H1 (cell line): Measurements from ENCODE around the gene CLCF1. TPM values are rescaled to one million over a fixed set of nuclear protein-coding genes. Genes with fewer than 3 reads are reported as not detected.
A peak's percentile ranks its signal among the peaks of the same experiment; 100 is the strongest.

Experiments used
- CTCF ChIA-PET: fragments of 300-600 bp; sonication (Branson Sonifier 250); formaldehyde crosslinking; loops from one replicate; lab custom pipeline; 2021; ENCODE audit not compliant: partially characterized antibody; lab: Charles Lee
- POLR2A ChIA-PET: fragments of 300-600 bp; sonication (Branson Sonifier 250); formaldehyde crosslinking; loops from one replicate; lab custom pipeline; 2021; ENCODE audit warnings: inconsistent platforms; ENCODE audit not compliant: partially characterized antibody; lab: Charles Lee
- DNase-seq, 2 experiments: peaks; one replicate each; pipeline versions ENCODE4 v3.0.0 to v3.0.0-alpha.2; 2010 to 2022; ENCODE audit warnings: low spot score in 2 of 2, low read depth in 1 of 2, mixed read lengths in 1 of 2
- FAIRE-seq: peaks from 2 replicates; lab custom pipeline; 2011; peaks lifted over from hg19 to GRCh38; lab: Jason Lieb, UNC
- H2AFZ ChIP-seq: 2 replicates; pipeline ENCODE4 v1.8.1; 2012; ENCODE audit warnings: low read length, inconsistent platforms
- H2AK5ac ChIP-seq: 2 replicates; pipeline ENCODE4 v1.6.1; 2013; ENCODE audit warnings: low read depth, low read length
- H2BK120ac ChIP-seq: replicated peaks from 2 replicates; pipeline ENCODE3; 2013; ENCODE audit warnings: low read depth, low read length, inconsistent platforms
- H2BK12ac ChIP-seq: 2 replicates; pipeline ENCODE4 v1.6.1; 2013; ENCODE audit warnings: low read depth, low read length
- H2BK15ac ChIP-seq: 2 replicates; pipeline ENCODE4 v1.6.1; 2013; ENCODE audit warnings: low read length
- H2BK20ac ChIP-seq: 2 replicates; pipeline ENCODE4 v1.6.1; 2013; ENCODE audit warnings: low read length
- H2BK5ac ChIP-seq: 2 replicates; pipeline ENCODE4 v1.6.1; 2013; ENCODE audit warnings: low read depth, low read length
- H3K14ac ChIP-seq: 2 replicates; pipeline ENCODE4 v1.6.1; 2013; ENCODE audit warnings: inconsistent platforms; ENCODE audit not compliant: insufficient read length
- H3K18ac ChIP-seq: 2 replicates; pipeline ENCODE4 v1.6.1; 2013; ENCODE audit warnings: low read length; ENCODE audit errors: extremely low read depth
- H3K23ac ChIP-seq: 2 replicates; pipeline ENCODE4 v1.6.1; 2013; ENCODE audit warnings: inconsistent platforms; ENCODE audit not compliant: insufficient read length
- H3K23me2 ChIP-seq: 2 replicates; pipeline ENCODE4 v1.6.1; 2013; ENCODE audit warnings: low read depth, low read length
- H3K27ac ChIP-seq: 2 replicates; pipeline ENCODE4 v1.6.1; 2011; ENCODE audit warnings: low read depth, low read length, inconsistent platforms
- H3K27me3 ChIP-seq, 4 experiments: replicated peaks in 1 of 4; 1 replicate in 1 of 4; 2 replicates in 3 of 4; pipeline versions ENCODE4 v1.6.1 to v1.8.1; 2011 to 2013; ENCODE audit warnings: low read length in 3 of 4, mild to moderate bottlenecking in 3 of 4, inconsistent platforms in 2 of 4, mixed read lengths in 2 of 4, moderate library complexity in 1 of 4; ENCODE audit not compliant: control insufficient read depth in 3 of 4, insufficient read depth in 3 of 4; ENCODE audit errors: extremely low read depth in 1 of 4
- H3K36me3 ChIP-seq, 4 experiments: 2 replicates each; pipeline versions ENCODE4 v1.6.1 to v1.8.1; 2011 to 2013; ENCODE audit warnings: mild to moderate bottlenecking in 4 of 4, low read length in 3 of 4, moderate library complexity in 2 of 4, control low read depth in 1 of 4, inconsistent platforms in 1 of 4; ENCODE audit not compliant: insufficient read depth in 4 of 4, control insufficient read depth in 2 of 4
- H3K4ac ChIP-seq: replicated peaks from 2 replicates; pipeline ENCODE3; 2013; ENCODE audit warnings: low read length, low read depth, mixed read lengths, inconsistent platforms; ENCODE audit not compliant: insufficient read length
- H3K4me1 ChIP-seq, 4 experiments: replicated peaks in 1 of 4; 1 replicate in 1 of 4; 2 replicates in 3 of 4; pipeline versions ENCODE4 v1.6.1 to v1.8.1; 2011 to 2013; ENCODE audit warnings: low read length in 3 of 4, inconsistent platforms in 2 of 4, mixed read lengths in 1 of 4; ENCODE audit not compliant: insufficient read depth in 4 of 4, control insufficient read depth in 3 of 4
- H3K4me2 ChIP-seq, 2 experiments: 2 replicates each; pipeline versions ENCODE4 v1.6.1 to v1.8.1; 2011 to 2013; ENCODE audit warnings: low read depth in 2 of 2, low read length in 2 of 2, control low read depth in 1 of 2, inconsistent platforms in 1 of 2, mild to moderate bottlenecking in 1 of 2; ENCODE audit not compliant: insufficient read depth in 1 of 2
- H3K4me3 ChIP-seq, 4 experiments: fragments of 200-600, 300-600 bp in 1 of 4; sonication (generic), shearing (Covaris generic), sonication (Bioruptor Twin) in 1 of 4; 2 replicates each; pipeline versions ENCODE4 v1.5.1 to v1.8.1; 2011 to 2016; ENCODE audit warnings: low read length in 4 of 4, low read depth in 3 of 4, control low read depth in 2 of 4, inconsistent platforms in 2 of 4, mild to moderate bottlenecking in 2 of 4, mixed read lengths in 1 of 4, moderate library complexity in 1 of 4; ENCODE audit not compliant: insufficient read depth in 2 of 4; ENCODE audit errors: extremely low read depth in 1 of 4
- H3K56ac ChIP-seq: replicated peaks from 2 replicates; pipeline ENCODE3; 2013; ENCODE audit warnings: low read depth, mild to moderate bottlenecking, mixed read lengths, low read length, inconsistent platforms; ENCODE audit not compliant: insufficient read length
- H3K79me1 ChIP-seq: 2 replicates; pipeline ENCODE4 v1.6.1; 2013; ENCODE audit warnings: low read depth, low read length, control low read depth
- H3K79me2 ChIP-seq, 2 experiments: 2 replicates each; pipeline versions ENCODE4 v1.6.1 to v1.8.1; 2012 to 2013; ENCODE audit warnings: low read length in 2 of 2, mild to moderate bottlenecking in 2 of 2, inconsistent platforms in 1 of 2; ENCODE audit not compliant: insufficient read depth in 2 of 2, control insufficient read depth in 1 of 2
- H3K9ac ChIP-seq, 4 experiments: replicated peaks in 1 of 4; 1 replicate in 1 of 4; 2 replicates in 3 of 4; pipeline versions ENCODE4 v1.6.1 to v1.8.1; 2011 to 2013; ENCODE audit warnings: low read depth in 3 of 4, low read length in 3 of 4, control low read depth in 2 of 4, mild to moderate bottlenecking in 2 of 4, moderate library complexity in 2 of 4, inconsistent platforms in 1 of 4; ENCODE audit errors: extremely low read depth in 1 of 4
- H3K9me3 ChIP-seq, 2 experiments: 2 replicates each; pipeline versions ENCODE4 v1.6.1 to v1.8.1; 2012 to 2013; ENCODE audit warnings: mild to moderate bottlenecking in 2 of 2, moderate library complexity in 2 of 2, control low read depth in 1 of 2, inconsistent platforms in 1 of 2, low read depth in 1 of 2, low read length in 1 of 2, mixed read lengths in 1 of 2; ENCODE audit not compliant: insufficient read depth in 2 of 2
- H4K20me1 ChIP-seq, 2 experiments: replicated peaks in 1 of 2; 2 replicates each; pipeline versions ENCODE3 to v1.8.1; 2011 to 2013; ENCODE audit warnings: inconsistent platforms in 2 of 2, low read length in 2 of 2, mild to moderate bottlenecking in 1 of 2; ENCODE audit not compliant: insufficient read depth in 2 of 2, control insufficient read depth in 1 of 2
- H4K5ac ChIP-seq: 2 replicates; pipeline ENCODE4 v1.6.1; 2013; ENCODE audit warnings: low read length, low read depth, mixed read lengths, inconsistent platforms; ENCODE audit not compliant: insufficient read length
- H4K8ac ChIP-seq: 2 replicates; pipeline ENCODE4 v1.8.0; 2013; ENCODE audit warnings: mild to moderate bottlenecking, moderate library complexity, low read length, inconsistent platforms; ENCODE audit not compliant: insufficient read depth; ENCODE audit errors: extremely low read depth
- H4K91ac ChIP-seq: replicated peaks from 2 replicates; pipeline ENCODE3; 2013; ENCODE audit warnings: low read length, mixed read lengths, inconsistent platforms; ENCODE audit not compliant: insufficient read length
- BRCA1 ChIP-seq: IDR thresholded peaks from 2 replicates; pipeline ENCODE4 v1.6.1; 2012; ENCODE audit warnings: low read depth, low read length, improper control_type of control experiment
- GTF2F1 ChIP-seq: IDR thresholded peaks from 2 replicates; pipeline ENCODE4 v1.6.1; 2012; ENCODE audit warnings: low read depth, low read length, improper control_type of control experiment, borderline replicate concordance
- MAFK ChIP-seq: IDR thresholded peaks from 2 replicates; pipeline ENCODE4 v1.6.1; 2012; ENCODE audit warnings: low read depth, mild to moderate bottlenecking, improper control_type of control experiment, low read length
- POLR2A ChIP-seq, 2 experiments: IDR thresholded peaks; 1 replicate in 1 of 2; 2 replicates in 1 of 2; pipeline ENCODE4 v1.6.1; 2011; ENCODE audit warnings: low read depth in 2 of 2, low read length in 2 of 2, mild to moderate bottlenecking in 2 of 2; ENCODE audit errors: control extremely low read depth in 1 of 2
- SUZ12 ChIP-seq: fragments of 200-600 bp; sonication (generic); IDR thresholded peaks from 2 replicates; pipeline ENCODE4 v1.6.1; 2012; ENCODE audit warnings: mild to moderate bottlenecking, inconsistent platforms, low read length, moderate library complexity, mixed read lengths
- TEAD4 ChIP-seq: IDR thresholded peaks from 2 replicates; pipeline ENCODE4 v1.6.1; 2012; ENCODE audit warnings: low read depth, low read length, inconsistent platforms, mixed read lengths
- WGBS, 2 experiments: shearing (Covaris generic) in 1 of 2; methylation state at CpG; one replicate each; pipeline versions ENCODE4 v1.1.6 to v1.1.7; 2013 to 2015; ENCODE audit warnings: low lambda C conversion rate in 2 of 2, mixed read lengths in 2 of 2, inconsistent platforms in 1 of 2, low coverage in 1 of 2, missing lambda C conversion rate in 1 of 2; ENCODE audit not compliant: insufficient replicate concordance in 2 of 2, insufficient coverage in 1 of 2, insufficient read length in 1 of 2; ENCODE audit errors: extremely low coverage in 1 of 2, missing lambda C conversion rate in 1 of 2; 5-methylcytosine and 5-hydroxymethylcytosine counted together
- polyA plus RNA-seq, 7 experiments: library from polyadenylated mRNA; depleted of rRNA in 3 of 7; stranded (reverse) in 5 of 7; unstranded in 2 of 7; fragments of >200 nt in 5 of 7; fragments of 200-250 nt in 2 of 7; gene quantifications; 1 replicate in 5 of 7; 2 replicates in 1 of 7; 4 replicates in 1 of 7; pipeline versions ENCODE4 v1.2.1 to v1.2.3, GENCODE V29; 2011 to 2013; ENCODE audit warnings: missing spikeins in 2 of 7, mixed read lengths in 2 of 7
- total RNA-seq: library from RNA; stranded (reverse); fragmentation: NEBNext Ultra II Directional; extraction: Animal tissue kit (Norgen Biotek cat#: 25700); gene quantifications from 2 replicates; pipeline ENCODE4 v1.2.1, GENCODE V29; 2021
- TF ChIP-seq, protein P1 (sequence below), 3 experiments: IDR thresholded peaks; 1 replicate in 2 of 3; 2 replicates in 1 of 3; pipeline versions ENCODE4 v1.5.1 to v1.6.1; 2011; ENCODE audit warnings: low read length in 3 of 3, mild to moderate bottlenecking in 3 of 3, inconsistent platforms in 2 of 3, low read depth in 1 of 3, moderate library complexity in 1 of 3; ENCODE audit not compliant: insufficient read depth in 1 of 3; ENCODE audit errors: control extremely low read depth in 1 of 3

The CLCF1 gene
- total and polyA plus RNA-seq, 2 of the 8 experiments (the other 6 are each of a cell fraction or from before 2014, with no cell fraction given), result 0.32 to 1.2 TPM

DNA sequence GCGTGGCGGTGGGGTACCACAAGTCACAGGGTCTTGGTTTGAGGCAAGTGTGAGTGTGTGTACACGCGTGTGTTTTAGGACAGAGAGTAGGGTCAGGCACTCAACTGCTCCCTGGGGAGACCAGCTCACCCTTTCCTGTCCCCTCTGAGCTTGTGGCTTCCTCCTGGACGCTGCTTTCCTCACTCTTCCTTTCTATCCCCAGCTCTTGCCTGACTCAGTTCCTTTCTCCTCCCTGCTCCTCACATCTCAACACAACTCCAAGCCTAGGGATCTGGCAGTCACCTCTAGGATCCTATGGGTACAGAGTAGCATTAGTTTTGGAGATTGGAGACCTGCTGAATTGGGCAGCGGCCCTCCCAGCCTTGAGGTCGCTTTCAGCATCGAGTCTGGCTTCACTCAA is 4.1 kb downstream of the CLCF1 start:
- no peaks in the 10 kb centered on the region for H3K79me1 ChIP-seq
- ChIA-PET POLR2A (interaction anchor here (0.8 to 1.4 kb wide), 5 partner anchors 8 to 177 kb away, joined by 3 to 5 read pairs (median 4); partner anchors contain the start of gene POLD4), CTCF (interaction anchor here (0.7 to 34.8 kb wide), 9 partner anchors 10 to 348 kb away, joined by 3 to 1305 read pairs (median 10); partner anchors contain the start of genes POLD4 and RAD9A)
- no peak overlapping the region for H3K18ac ChIP-seq
- no peak overlapping the region for H3K4me3 ChIP-seq
- no peak overlapping the region for H4K8ac ChIP-seq
- H3K23me2 ChIP-seq, result peaks cover 13% of the 10 kb centered on the region; the same call in 1 of the 2 replicates
- H2BK5ac ChIP-seq, result no peak overlapping the region
- H2AFZ ChIP-seq, result no peak overlapping the region
- peaks cover 0 to 27% (median 22%) of the 10 kb centered on the region in 4 experiments; a peak in 6 of 7 replicates for H3K4me1 ChIP-seq
- H2BK12ac ChIP-seq, result peak overlapping the region; percentile 68; the same call in 1 of the 2 replicates
- no peak overlapping the region for H4K91ac ChIP-seq
- no peak overlapping the region for H3K4me2 ChIP-seq
- no peak overlapping the region for H3K27ac ChIP-seq
- 95% methylated on average over 8 of the region's 8 CpGs; no CpG with 5 or more reads in 1 of the 2 experiments for WGBS, 2 experiments
- H3K9ac ChIP-seq, result no peak overlapping the region
- no peaks in the 10 kb centered on the region for H3K9me3 ChIP-seq
- H3K79me2 ChIP-seq, result no peaks in the 10 kb centered on the region
- no peak overlapping the region for H3K14ac ChIP-seq
- no peak for FAIRE-seq
- H4K5ac ChIP-seq, result no peak overlapping the region
- no peak overlapping the region for H3K23ac ChIP-seq
- DNase-seq, result no peak
- H2AK5ac ChIP-seq, result 0 out of 2 replicates have a peak overlapping the region, but pooled peaks have one; percentile 84
- no peak overlapping the region for H2BK120ac ChIP-seq
- no peak overlapping the region for H3K4ac ChIP-seq
- no peaks in the 10 kb centered on the region for H3K36me3 ChIP-seq
- peaks cover 0 to 3% of the 10 kb centered on the region in 2 experiments for H4K20me1 ChIP-seq
- H2BK15ac ChIP-seq, result no peak overlapping the region
- peaks cover 0 to 34% (median 27%) of the 10 kb centered on the region in 4 experiments; a peak in 6 of 7 replicates for H3K27me3 ChIP-seq
- H3K56ac ChIP-seq, result no peak overlapping the region
- peak overlapping the region; percentile 40; the same call in 1 of the 2 replicates for H2BK20ac ChIP-seq
- TF ChIP-seq POLR2A (IDR thresholded peaks at IDR 0.05; ENCODE audit: control extremely low read depth in 1 of 2, low read depth in 2 of 2, low read length in 2 of 2) (no peak), BRCA1 (no peak), GTF2F1 (no peak), SUZ12 (no peak), MAFK (no peak), TEAD4 (no peak)
- TF ChIP-seq, protein P1, sequence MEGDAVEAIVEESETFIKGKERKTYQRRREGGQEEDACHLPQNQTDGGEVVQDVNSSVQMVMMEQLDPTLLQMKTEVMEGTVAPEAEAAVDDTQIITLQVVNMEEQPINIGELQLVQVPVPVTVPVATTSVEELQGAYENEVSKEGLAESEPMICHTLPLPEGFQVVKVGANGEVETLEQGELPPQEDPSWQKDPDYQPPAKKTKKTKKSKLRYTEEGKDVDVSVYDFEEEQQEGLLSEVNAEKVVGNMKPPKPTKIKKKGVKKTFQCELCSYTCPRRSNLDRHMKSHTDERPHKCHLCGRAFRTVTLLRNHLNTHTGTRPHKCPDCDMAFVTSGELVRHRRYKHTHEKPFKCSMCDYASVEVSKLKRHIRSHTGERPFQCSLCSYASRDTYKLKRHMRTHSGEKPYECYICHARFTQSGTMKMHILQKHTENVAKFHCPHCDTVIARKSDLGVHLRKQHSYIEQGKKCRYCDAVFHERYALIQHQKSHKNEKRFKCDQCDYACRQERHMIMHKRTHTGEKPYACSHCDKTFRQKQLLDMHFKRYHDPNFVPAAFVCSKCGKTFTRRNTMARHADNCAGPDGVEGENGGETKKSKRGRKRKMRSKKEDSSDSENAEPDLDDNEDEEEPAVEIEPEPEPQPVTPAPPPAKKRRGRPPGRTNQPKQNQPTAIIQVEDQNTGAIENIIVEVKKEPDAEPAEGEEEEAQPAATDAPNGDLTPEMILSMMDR (IDR thresholded peaks at IDR 0.05; ENCODE audit: control extremely low read depth in 1 of 3, insufficient read depth in 1 of 3, low read depth in 1 of 3, low read length in 3 of 3), result no peak
